ENCODE measurements around the gene C10orf90. TPM values are rescaled to one million over a fixed set of nuclear protein-coding genes. Genes with fewer than 3 reads are reported as not detected.

C10orf90 gene
- total and polyA plus RNA-seq, 3 donors from 2014 or later: 4.3 to 17.6 (median 10.3) TPM

GRCh38 chr10:126454045-126454751 is 216.3 kb downstream of the C10orf90 start:
- Histone ChIP-seq H3K27ac (no peak overlapping the region), H3K9me3 (no peaks in the 10 kb centered on the region), H3K27me3 (no peaks in the 10 kb centered on the region), H3K36me3 (ENCODE audit: low read depth, missing control alignments) (no peaks in the 10 kb centered on the region), H3K4me1 (no peaks in the 10 kb centered on the region), H3K4me3 (no peak overlapping the region)
- 91 to 96% methylated on average over 4 of the region's 4 CpGs for WGBS, 2 donors
- intact Hi-C loops (cut with DNase I; ENCODE audit: low total_unique reads): no loop called here
- no peak for DNase-seq
- no peak for TF ChIP-seq POLR2A (IDR thresholded peaks at IDR 0.05)
- no peak for TF ChIP-seq CTCF (IDR thresholded peaks at IDR 0.05)

GRCh38 chr10:126452245-126452644 is 218.2 kb downstream of the C10orf90 start:
- Histone ChIP-seq H3K4me3 (no peak overlapping the region), H3K27ac (no peak overlapping the region), H3K36me3 (ENCODE audit: low read depth, missing control alignments) (no peaks in the 10 kb centered on the region), H3K9me3 (no peaks in the 10 kb centered on the region), H3K4me1 (no peaks in the 10 kb centered on the region), H3K27me3 (no peaks in the 10 kb centered on the region)
- WGBS, 2 donors: 61 to 63% methylated on average over 2 of the region's 2 CpGs
- no peak for DNase-seq
- intact Hi-C loops (cut with DNase I; ENCODE audit: low total_unique reads): no loop called here
- no peak for TF ChIP-seq POLR2A (IDR thresholded peaks at IDR 0.05)
- no peak for TF ChIP-seq CTCF (IDR thresholded peaks at IDR 0.05)

GRCh38 chr10:126448091-126448490 is 222.4 kb downstream of the C10orf90 start:
- Histone ChIP-seq H3K4me3 (no peak overlapping the region), H3K9me3 (no peaks in the 10 kb centered on the region), H3K27ac (no peak overlapping the region), H3K27me3 (no peaks in the 10 kb centered on the region), H3K36me3 (ENCODE audit: low read depth, missing control alignments) (no peaks in the 10 kb centered on the region), H3K4me1 (no peaks in the 10 kb centered on the region)
- WGBS, 2 donors: 97 to 98% methylated on average over 5 of the region's 5 CpGs
- intact Hi-C loops (cut with DNase I; ENCODE audit: low total_unique reads): no loop called here
- DNase-seq: no peak
- TF ChIP-seq CTCF (IDR thresholded peaks at IDR 0.05): no peak
- TF ChIP-seq POLR2A (IDR thresholded peaks at IDR 0.05): no peak

GRCh38 chr10:126439942-126440341 is 230.6 kb downstream of the C10orf90 start:
- Histone ChIP-seq H3K36me3 (ENCODE audit: low read depth, missing control alignments) (no peaks in the 10 kb centered on the region), H3K4me3 (no peak overlapping the region), H3K27me3 (no peaks in the 10 kb centered on the region), H3K9me3 (no peaks in the 10 kb centered on the region), H3K4me1 (no peaks in the 10 kb centered on the region), H3K27ac (no peak overlapping the region)
- TF ChIP-seq POLR2A (IDR thresholded peaks at IDR 0.05) (no peak), CTCF (IDR thresholded peaks at IDR 0.05) (no peak)
- intact Hi-C loops (cut with DNase I; ENCODE audit: low total_unique reads): no loop called here
- 83 to 90% methylated on average over 1 to 3 of the region's 3 CpGs for WGBS, 2 donors
- no peak for DNase-seq

- no peak for TF ChIP-seq CTCF (IDR thresholded peaks at IDR 0.05)
- no peak for TF ChIP-seq POLR2A (IDR thresholded peaks at IDR 0.05)
- H3K4me3 ChIP-seq: no peak overlapping the region
- DNase-seq: no peak
- H3K27ac ChIP-seq: no peak overlapping the region
- no peaks in the 10 kb centered on the region for H3K9me3 ChIP-seq
- H3K27me3 ChIP-seq: no peaks in the 10 kb centered on the region
- no peaks in the 10 kb centered on the region for H3K36me3 ChIP-seq (ENCODE audit: low read depth, missing control alignments)
- intact Hi-C loops (cut with DNase I; ENCODE audit: low total_unique reads): no loop called here
- no peaks in the 10 kb centered on the region for H3K4me1 ChIP-seq
- 74 to 83% methylated on average over 2 of the region's 2 CpGs for WGBS, 2 donors
Observed at GRCh38 chr10:126438407-126438783, 232.1 kb downstream of the C10orf90 start.

Measured in testis (tissue), 3 donors.